ENCODE results near the gene GALNT16.
A peak's percentile ranks its signal among the peaks of the same experiment; 100 is the strongest.
"Not testable (repeated sequence)": the region's sequence is repeated elsewhere in the genome, so short reads cannot be mapped to it uniquely, and the experiment has no call there.

The GALNT16 gene

GRCh38 chr14:69260190-69260860 is 367 bp downstream of the GALNT16 start:
- no peak for DNase-seq (ENCODE audit: low read depth in 2 of 2)

GRCh38 chr14:69260861-69261564 is 1.1 kb downstream of the GALNT16 start:
- no peak for DNase-seq (ENCODE audit: low read depth in 2 of 2)

GRCh38 chr14:69261761-69262331 is 1.9 kb downstream of the GALNT16 start:
- no peak for DNase-seq (ENCODE audit: low read depth in 2 of 2)

GRCh38 chr14:69262516-69262915 is 2.6 kb downstream of the GALNT16 start:
- DNase-seq (ENCODE audit: low read depth in 2 of 2) = no peak

GRCh38 chr14:69263364-69263763 is 3.4 kb downstream of the GALNT16 start:
- peak; percentile 96 for DNase-seq (ENCODE audit: low read depth in 2 of 2)

- no peak for DNase-seq (ENCODE audit: low read depth in 2 of 2)
Observed at GRCh38 chr14:69263771-69264170, 3.8 kb downstream of the GALNT16 start.

- DNase-seq (ENCODE audit: low read depth in 2 of 2) = no peak
Observed at GRCh38 chr14:69266572-69267345, 6.8 kb downstream of the GALNT16 start.

GRCh38 chr14:69267492-69267891 is 7.5 kb downstream of the GALNT16 start:
- no peak for DNase-seq (ENCODE audit: low read depth in 2 of 2)

GRCh38 chr14:69268223-69268622 is 8.3 kb downstream of the GALNT16 start:
- DNase-seq (ENCODE audit: low read depth in 2 of 2) = no peak

- DNase-seq (ENCODE audit: low read depth in 2 of 2) = no peak
Observed at GRCh38 chr14:69268763-69269162, 8.8 kb downstream of the GALNT16 start.

GRCh38 chr14:69269381-69269780 is 9.4 kb downstream of the GALNT16 start:
- DNase-seq (ENCODE audit: low read depth in 2 of 2) = no peak

- DNase-seq (ENCODE audit: low read depth in 2 of 2) = no peak
Observed at GRCh38 chr14:69270097-69270496, 10.1 kb downstream of the GALNT16 start.

GRCh38 chr14:69270795-69271708 is 11.1 kb downstream of the GALNT16 start:
- DNase-seq (ENCODE audit: low read depth in 2 of 2) = no peak

GRCh38 chr14:69274321-69274720 is 14.4 kb downstream of the GALNT16 start:
- DNase-seq (ENCODE audit: low read depth in 2 of 2) = no peak

GRCh38 chr14:69275331-69275730 is 15.4 kb downstream of the GALNT16 start:
- DNase-seq (ENCODE audit: low read depth in 2 of 2) = no peak

GRCh38 chr14:69277356-69277755 is 17.4 kb downstream of the GALNT16 start:
- not testable (repeated sequence) for DNase-seq (ENCODE audit: low read depth in 2 of 2)

GRCh38 chr14:69280746-69281291 is 20.9 kb downstream of the GALNT16 start:
- no peak for DNase-seq (ENCODE audit: low read depth in 2 of 2)

- no peak for DNase-seq (ENCODE audit: low read depth in 2 of 2)
Observed at GRCh38 chr14:69281450-69282169, 21.7 kb downstream of the GALNT16 start.

- no peak for DNase-seq (ENCODE audit: low read depth in 2 of 2)
Observed at GRCh38 chr14:69282448-69282847, 22.5 kb downstream of the GALNT16 start.

GRCh38 chr14:69284170-69284569 is 24.2 kb downstream of the GALNT16 start:
- no peak for DNase-seq (ENCODE audit: low read depth in 2 of 2)
